ENCODE data around the gene MTHFD1L.

MTHFD1L gene

GRCh38 chr6:150878347-150879213 is 13.1 kb downstream of the MTHFD1L start:
- TF ChIP-seq RARB (CRISPR knock-in tag; IDR thresholded peaks at IDR 0.05) (no peak), TSHZ2 (CRISPR knock-in tag; IDR thresholded peaks at IDR 0.05) (no peak), PATZ1 (CRISPR knock-in tag; IDR thresholded peaks at IDR 0.05; ENCODE audit: borderline replicate concordance) (no peak), CREB5 (CRISPR knock-in tag; IDR thresholded peaks at IDR 0.05; ENCODE audit: low read depth) (no peak), ARNTL (CRISPR knock-in tag; IDR thresholded peaks at IDR 0.05; ENCODE audit: borderline replicate concordance, low read depth) (no peak), ZFP30 (CRISPR knock-in tag; IDR thresholded peaks at IDR 0.05) (no peak), ISL1 (CRISPR knock-in tag; IDR thresholded peaks at IDR 0.05) (no peak), POU6F1 (CRISPR knock-in tag; IDR thresholded peaks at IDR 0.05; ENCODE audit: borderline replicate concordance, low read depth) (no peak), ZNF565 (CRISPR knock-in tag; conservative IDR thresholded peaks at IDR 0.05; ENCODE audit: low read depth) (no peak), PPARA (CRISPR knock-in tag; IDR thresholded peaks at IDR 0.05; ENCODE audit: borderline replicate concordance) (no peak), SNAI2 (CRISPR knock-in tag; IDR thresholded peaks at IDR 0.05) (no peak), ZNF70 (CRISPR knock-in tag; IDR thresholded peaks at IDR 0.05) (no peak), TCF4 (CRISPR knock-in tag; IDR thresholded peaks at IDR 0.05; ENCODE audit: borderline replicate concordance) (no peak), ZFP3 (CRISPR knock-in tag; IDR thresholded peaks at IDR 0.05) (no peak)

GRCh38 chr6:150880336-150880735 is 14.8 kb downstream of the MTHFD1L start:
- no peak for ATAC-seq
- TF ChIP-seq ARNTL (CRISPR knock-in tag; IDR thresholded peaks at IDR 0.05; ENCODE audit: borderline replicate concordance, low read depth), result no peak
- no peak for TF ChIP-seq CSDC2 (CRISPR knock-in tag; IDR thresholded peaks at IDR 0.05)
- no peak for TF ChIP-seq POU6F1 (CRISPR knock-in tag; IDR thresholded peaks at IDR 0.05; ENCODE audit: borderline replicate concordance, low read depth)
- TF ChIP-seq SNAI2 (CRISPR knock-in tag; IDR thresholded peaks at IDR 0.05), result no peak
- TF ChIP-seq GLIS3 (CRISPR knock-in tag; IDR thresholded peaks at IDR 0.05), result no peak
- no peak for TF ChIP-seq ZNF70 (CRISPR knock-in tag; IDR thresholded peaks at IDR 0.05)
- no peak for TF ChIP-seq OSR1 (CRISPR knock-in tag; IDR thresholded peaks at IDR 0.05)
- TF ChIP-seq ESRRG (CRISPR knock-in tag; IDR thresholded peaks at IDR 0.05), result no peak
- TF ChIP-seq ZFP3 (CRISPR knock-in tag; IDR thresholded peaks at IDR 0.05), result no peak
- TF ChIP-seq RARB (CRISPR knock-in tag; IDR thresholded peaks at IDR 0.05), result no peak
- no peak for TF ChIP-seq TCF4 (CRISPR knock-in tag; IDR thresholded peaks at IDR 0.05; ENCODE audit: borderline replicate concordance)
- no peak for TF ChIP-seq BACH2 (CRISPR knock-in tag; IDR thresholded peaks at IDR 0.05; ENCODE audit: borderline replicate concordance)
- TF ChIP-seq ZC3H10 (CRISPR knock-in tag; IDR thresholded peaks at IDR 0.05), result no peak
- no peak for TF ChIP-seq ZNF8 (CRISPR knock-in tag; IDR thresholded peaks at IDR 0.05)
- no peak for TF ChIP-seq ZNF565 (CRISPR knock-in tag; conservative IDR thresholded peaks at IDR 0.05; ENCODE audit: low read depth)

More at GRCh38 chr6:150878347-150879213, 13.1 kb downstream of the MTHFD1L start:
- no peak for ATAC-seq

All from SK-N-SH treated with all-trans-retinoic acid at 6 μM for 48 hours (cell line).